Measurements from ENCODE around the gene GPC1. TPM values are rescaled to one million over a fixed set of nuclear protein-coding genes. Genes with fewer than 3 reads are reported as not detected.

The GPC1 gene
- total and polyA plus RNA-seq, 2 of the 4 experiments (the other 2 are of a cell fraction): 16.0 to 211 TPM

DNA sequence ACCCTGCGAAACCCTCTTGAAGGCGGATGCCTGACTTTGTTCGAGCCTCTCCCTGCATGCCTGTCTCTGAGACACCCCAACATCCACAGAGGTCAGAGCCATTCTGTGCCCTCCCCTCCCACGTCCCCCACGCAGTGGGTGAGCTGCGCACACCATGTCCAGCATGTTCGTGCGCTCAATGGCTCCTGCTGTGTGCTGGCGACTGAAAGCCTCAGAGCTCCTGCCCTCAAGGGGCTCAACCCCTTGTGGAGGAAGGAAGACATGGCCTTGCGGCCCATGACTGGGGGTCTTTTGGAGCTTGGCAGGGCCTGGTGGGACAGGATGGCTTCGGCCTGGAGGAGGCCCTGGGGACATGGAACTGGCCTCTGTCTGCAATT, 76.6 kb downstream of the GPC1 start:
- no peak overlapping the region for H2BK20ac ChIP-seq (ENCODE audit: low read depth, low read length)
- no peak overlapping the region for H2BK15ac ChIP-seq (ENCODE audit: low read depth, low read length)
- DNase-seq: no peak
- peaks cover 1% of the 10 kb centered on the region; the same call in 1 of the 2 replicates for H3K4me1 ChIP-seq (ENCODE audit: control insufficient read depth, insufficient read depth, low read length)
- no peak overlapping the region for H2BK5ac ChIP-seq (ENCODE audit: low read depth, low read length, poor library complexity, severe bottlenecking)
- H3K27ac ChIP-seq (ENCODE audit: insufficient read depth, low read length): no peak overlapping the region
- H4K8ac ChIP-seq (ENCODE audit: low read depth in 2 of 2, low read length in 2 of 2): no peak overlapping the region
- no peak overlapping the region for H3K4me2 ChIP-seq (ENCODE audit: low read depth, low read length)
- WGBS, 2 experiments (ENCODE audit: extremely low coverage in 2 of 2, insufficient read length in 1 of 2): 100% methylated on average over 3 of the region's 11 CpGs; no CpG with 5 or more reads in 1 of the 2 experiments
- no peak for TF ChIP-seq RAD21 (IDR thresholded peaks at IDR 0.05; ENCODE audit: low read length)
- no peak for TF ChIP-seq MAFK (IDR thresholded peaks at IDR 0.05; ENCODE audit: low read depth, low read length)
- TF ChIP-seq CEBPB (IDR thresholded peaks at IDR 0.05; ENCODE audit: low read depth, low read length): no peak
- ATAC-seq (ENCODE audit: low read depth): no peak
- intact Hi-C loops (cut with micrococcal nuclease): loop anchor here (5.0 kb wide), 1 partner anchor 190 kb away; no protein-coding TSS in a partner anchor
- H2AFZ ChIP-seq (replicated peaks; ENCODE audit: low read length, poor library complexity): no peak overlapping the region
- no peak overlapping the region for H3K4ac ChIP-seq (ENCODE audit: low read depth, low read length)
- no peak overlapping the region for H4K5ac ChIP-seq (ENCODE audit: low read depth, low read length)
- H3K9me1 ChIP-seq (ENCODE audit: insufficient read depth, low read length): no peaks in the 10 kb centered on the region
- H3K9ac ChIP-seq (ENCODE audit: low read depth, low read length): no peak overlapping the region
- no peak overlapping the region for H2AK9ac ChIP-seq (replicated peaks; ENCODE audit: low read depth, low read length, poor library complexity)
- H4K91ac ChIP-seq (ENCODE audit: insufficient read depth, low read depth, low read length): no peak overlapping the region
- H2AK5ac ChIP-seq (ENCODE audit: low read depth, low read length): no peak overlapping the region
- in situ Hi-C loops (cut with MboI; ENCODE audit: low sequenced_read_pairs): no loop called here
- no peak overlapping the region for H3K4me3 ChIP-seq (ENCODE audit: insufficient read depth, low read depth, low read length)
- H2BK120ac ChIP-seq (ENCODE audit: low read depth, low read length): no peak overlapping the region
- 0 out of 2 replicates have a peak, but pooled peaks cover 3% of the 10 kb centered on the region for H4K20me1 ChIP-seq (ENCODE audit: insufficient read depth, low read length)
- H3K14ac ChIP-seq (replicated peaks; ENCODE audit: low read depth, low read length): no peak overlapping the region
- ChIA-PET CTCF (interaction anchor here (0.6 kb wide), 1 partner anchor 328 kb away, joined by 3 read pairs; no protein-coding TSS in a partner anchor), POLR2A (ENCODE audit: unreplicated experiment) (no interaction called here)
- no peaks in the 10 kb centered on the region for H3K36me3 ChIP-seq (ENCODE audit: control insufficient read depth, insufficient read depth, low read length)
- no peaks in the 10 kb centered on the region for H3K27me3 ChIP-seq (ENCODE audit: control insufficient read depth, insufficient read depth, low read length)
- H3K79me1 ChIP-seq (ENCODE audit: low read depth in 1 of 2, low read length in 2 of 2): no peaks in the 10 kb centered on the region
- H3K56ac ChIP-seq (ENCODE audit: extremely low read depth, insufficient read depth, low read length): no peak overlapping the region
- no peak overlapping the region for H3K23ac ChIP-seq (ENCODE audit: low read depth, low read length)
- H3K9me3 ChIP-seq (ENCODE audit: control insufficient read depth, insufficient read depth, low read length): no peaks in the 10 kb centered on the region
- H3K18ac ChIP-seq (ENCODE audit: low read depth, low read length): no peak overlapping the region
- no TSS peak for BruUV-seq (replicated peaks)
- dilution Hi-C loops (cut with HindIII; ENCODE audit: low sequenced_read_pairs, unreplicated experiment): no loop called here
